ENCODE results near the gene GABBR2.
"Not testable (repeated sequence)": the region's sequence is repeated elsewhere in the genome, so short reads cannot be mapped to it uniquely, and the experiment has no call there.

The GABBR2 gene

GRCh38 chr9:98468567-98469239 is 240.0 kb downstream of the GABBR2 start:
- TF ChIP-seq, protein P1, sequence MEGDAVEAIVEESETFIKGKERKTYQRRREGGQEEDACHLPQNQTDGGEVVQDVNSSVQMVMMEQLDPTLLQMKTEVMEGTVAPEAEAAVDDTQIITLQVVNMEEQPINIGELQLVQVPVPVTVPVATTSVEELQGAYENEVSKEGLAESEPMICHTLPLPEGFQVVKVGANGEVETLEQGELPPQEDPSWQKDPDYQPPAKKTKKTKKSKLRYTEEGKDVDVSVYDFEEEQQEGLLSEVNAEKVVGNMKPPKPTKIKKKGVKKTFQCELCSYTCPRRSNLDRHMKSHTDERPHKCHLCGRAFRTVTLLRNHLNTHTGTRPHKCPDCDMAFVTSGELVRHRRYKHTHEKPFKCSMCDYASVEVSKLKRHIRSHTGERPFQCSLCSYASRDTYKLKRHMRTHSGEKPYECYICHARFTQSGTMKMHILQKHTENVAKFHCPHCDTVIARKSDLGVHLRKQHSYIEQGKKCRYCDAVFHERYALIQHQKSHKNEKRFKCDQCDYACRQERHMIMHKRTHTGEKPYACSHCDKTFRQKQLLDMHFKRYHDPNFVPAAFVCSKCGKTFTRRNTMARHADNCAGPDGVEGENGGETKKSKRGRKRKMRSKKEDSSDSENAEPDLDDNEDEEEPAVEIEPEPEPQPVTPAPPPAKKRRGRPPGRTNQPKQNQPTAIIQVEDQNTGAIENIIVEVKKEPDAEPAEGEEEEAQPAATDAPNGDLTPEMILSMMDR (IDR thresholded peaks at IDR 0.05; ENCODE audit: low read length, missing control alignments) = no peak
- DNase-seq (ENCODE audit: low read depth) = no peak
- no peak overlapping the region for H3K4me3 ChIP-seq (replicated peaks; ENCODE audit: low read depth, low read length)

- H3K4me3 ChIP-seq (replicated peaks; ENCODE audit: low read depth, low read length) = no peak overlapping the region
- no peak for DNase-seq (ENCODE audit: low read depth)
These were observed 242.9 kb downstream of the GABBR2 start for GRCh38 chr9:98465799-98466198.

DNA sequence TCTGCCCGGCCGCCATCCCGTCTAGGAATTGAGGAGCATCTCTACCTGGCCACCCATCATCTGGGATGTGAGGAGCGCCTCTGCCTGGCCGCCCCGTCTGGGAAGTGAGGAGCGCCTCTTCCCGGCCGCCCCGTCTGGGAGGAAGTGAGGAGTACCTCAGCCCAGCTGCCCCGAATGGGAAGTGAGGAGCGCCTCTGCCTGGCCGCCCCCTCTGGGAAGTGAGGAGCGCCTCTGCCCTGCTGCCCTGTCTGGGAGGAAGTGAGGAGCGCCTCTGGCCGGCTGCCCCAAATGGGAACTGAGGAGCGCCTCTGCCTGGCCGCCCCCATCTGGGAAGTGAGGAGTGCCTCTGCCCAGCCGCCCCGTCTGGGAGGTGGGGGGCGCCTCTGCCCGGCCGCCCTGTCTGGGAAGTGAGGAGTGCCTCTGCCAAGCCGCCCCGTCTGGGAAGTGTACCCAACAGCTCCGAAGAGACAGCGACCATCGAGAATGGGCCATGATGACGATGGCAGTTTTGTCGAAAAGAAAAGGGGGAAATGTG is 244.5 kb downstream of the GABBR2 start:
- H3K4me3 ChIP-seq (replicated peaks; ENCODE audit: low read depth, low read length) = not testable (repeated sequence)

More at GRCh38 chr9:98465799-98466198, 242.9 kb downstream of the GABBR2 start:
- TF ChIP-seq, protein P1 (IDR thresholded peaks at IDR 0.05; ENCODE audit: low read length, missing control alignments) = no peak

DNA sequence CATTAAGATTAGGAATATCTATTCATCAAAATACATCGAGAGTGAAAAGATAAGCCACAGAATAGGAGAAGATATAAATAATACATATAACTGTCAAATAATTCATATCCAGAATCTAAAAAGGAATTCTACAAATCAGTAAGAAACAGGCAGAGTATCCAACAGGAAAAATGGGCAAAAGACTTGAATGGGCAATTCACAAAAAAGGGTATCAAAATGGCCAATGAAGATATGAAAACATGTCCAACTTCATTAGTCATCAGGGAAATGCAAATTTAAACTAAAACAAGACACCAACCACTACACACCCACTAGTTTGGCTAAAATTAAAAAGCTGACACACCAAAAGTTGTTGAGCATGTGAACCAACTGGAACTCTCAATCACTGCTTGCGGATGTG is 246.4 kb downstream of the GABBR2 start:
- TF ChIP-seq, protein P1 (IDR thresholded peaks at IDR 0.05; ENCODE audit: low read length, missing control alignments) = no peak
- H3K4me3 ChIP-seq (replicated peaks; ENCODE audit: low read depth, low read length) = no peak overlapping the region
- DNase-seq (ENCODE audit: low read depth) = no peak

More for the DNA sequence above, 244.5 kb downstream of the GABBR2 start:
- not testable (repeated sequence) for DNase-seq (ENCODE audit: low read depth)

- TF ChIP-seq, protein P1 (IDR thresholded peaks at IDR 0.05; ENCODE audit: low read length, missing control alignments) = no peak
- H3K4me3 ChIP-seq (replicated peaks; ENCODE audit: low read depth, low read length) = no peak overlapping the region
- no peak for DNase-seq (ENCODE audit: low read depth)
These were observed 248.0 kb downstream of the GABBR2 start for GRCh38 chr9:98460704-98461103.

DNA sequence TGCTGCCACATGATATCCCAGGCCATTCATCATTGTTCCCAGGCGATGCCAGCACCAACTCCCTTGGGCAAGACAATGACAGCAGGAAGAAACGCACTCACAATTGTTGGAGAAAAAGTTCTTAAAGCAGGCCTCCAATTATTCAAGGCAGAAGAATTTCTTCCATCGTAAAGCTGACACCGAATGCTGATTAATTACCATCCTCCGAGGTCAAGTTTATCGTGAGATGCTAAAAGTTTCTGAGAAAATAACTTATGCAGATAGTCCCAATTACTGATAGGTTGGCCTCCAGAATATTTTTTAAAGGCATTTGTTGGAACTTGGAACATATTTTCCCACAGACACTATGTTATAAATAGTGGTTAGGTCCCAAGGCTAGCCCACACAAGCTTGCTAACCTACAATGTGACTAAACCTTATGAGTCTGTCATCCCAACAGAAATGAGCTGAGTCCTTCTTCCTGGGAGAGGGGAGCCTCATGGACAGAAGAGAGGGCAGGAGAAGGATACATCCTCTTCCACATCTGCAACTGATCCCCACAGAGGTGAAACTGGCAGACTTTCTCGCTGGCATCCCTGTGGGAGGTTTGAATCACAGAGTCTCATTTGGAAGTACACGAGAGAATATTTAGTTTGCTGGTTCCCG is 250.9 kb downstream of the GABBR2 start:
- TF ChIP-seq, protein P1 (IDR thresholded peaks at IDR 0.05; ENCODE audit: low read length, missing control alignments) = no peak
- DNase-seq (ENCODE audit: low read depth) = no peak
- H3K4me3 ChIP-seq (replicated peaks; ENCODE audit: low read depth, low read length) = no peak overlapping the region

DNA sequence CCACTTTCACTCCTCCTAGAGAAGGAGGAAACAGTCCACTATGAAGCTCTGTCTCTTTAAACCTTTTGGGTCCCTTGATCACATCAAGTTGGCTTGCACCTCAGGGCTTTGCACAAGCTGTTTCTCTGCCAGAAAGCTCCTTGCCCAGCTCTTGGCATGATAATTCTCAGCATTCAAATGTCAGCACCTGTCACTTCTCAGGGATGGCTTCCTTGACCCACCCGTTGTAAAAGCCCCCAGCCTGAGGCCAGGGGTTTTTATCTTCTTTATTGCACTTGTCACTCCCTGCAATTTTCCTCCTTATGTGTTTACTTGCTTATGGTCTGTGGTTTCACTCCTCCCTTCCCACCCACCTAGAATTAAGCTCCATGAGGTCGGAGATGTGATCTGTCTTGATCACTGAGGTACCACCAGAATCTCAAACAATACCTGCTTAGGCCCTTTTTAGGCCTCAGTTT is 252.6 kb downstream of the GABBR2 start:
- DNase-seq (ENCODE audit: low read depth) = no peak
- TF ChIP-seq, protein P1 (IDR thresholded peaks at IDR 0.05; ENCODE audit: low read length, missing control alignments) = no peak
- no peak overlapping the region for H3K4me3 ChIP-seq (replicated peaks; ENCODE audit: low read depth, low read length)

Data from fibroblast of pulmonary artery (primary cell).